ENCODE results near the gene FCRL3.
"Not testable (repeated sequence)": the region's sequence is repeated elsewhere in the genome, so short reads cannot be mapped to it uniquely, and the experiment has no call there.

The FCRL3 gene

DNA sequence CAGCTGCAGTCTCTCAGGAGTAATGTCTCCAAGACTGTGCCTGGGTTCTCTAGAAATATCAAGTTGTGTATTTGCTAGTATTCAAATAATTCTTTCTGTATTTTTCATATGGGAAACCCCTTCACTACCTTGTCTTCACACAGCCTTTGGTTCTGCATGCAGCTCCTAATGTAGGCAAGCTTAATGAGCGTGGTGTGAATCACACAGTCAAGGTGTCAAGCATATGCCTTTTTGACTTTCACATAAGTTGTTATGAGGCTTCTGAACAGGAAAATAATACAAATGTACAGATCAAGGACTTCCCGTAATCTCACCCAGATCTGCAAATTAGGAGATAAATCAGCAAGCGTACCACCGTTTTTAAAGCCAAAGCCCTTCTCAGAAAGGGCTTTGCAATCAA, at the start of gene FCRL3:
Gene FCRL3 (minus strand): TSS at position 38 of the 400 bp plus-strand sequence. CDS start 280 bp downstream, outside the sequence.
- DNase-seq: no peak

GRCh38 chr1:157748262-157748817, 47.8 kb upstream of the FCRL3 start:
- DNase-seq: no peak

DNA sequence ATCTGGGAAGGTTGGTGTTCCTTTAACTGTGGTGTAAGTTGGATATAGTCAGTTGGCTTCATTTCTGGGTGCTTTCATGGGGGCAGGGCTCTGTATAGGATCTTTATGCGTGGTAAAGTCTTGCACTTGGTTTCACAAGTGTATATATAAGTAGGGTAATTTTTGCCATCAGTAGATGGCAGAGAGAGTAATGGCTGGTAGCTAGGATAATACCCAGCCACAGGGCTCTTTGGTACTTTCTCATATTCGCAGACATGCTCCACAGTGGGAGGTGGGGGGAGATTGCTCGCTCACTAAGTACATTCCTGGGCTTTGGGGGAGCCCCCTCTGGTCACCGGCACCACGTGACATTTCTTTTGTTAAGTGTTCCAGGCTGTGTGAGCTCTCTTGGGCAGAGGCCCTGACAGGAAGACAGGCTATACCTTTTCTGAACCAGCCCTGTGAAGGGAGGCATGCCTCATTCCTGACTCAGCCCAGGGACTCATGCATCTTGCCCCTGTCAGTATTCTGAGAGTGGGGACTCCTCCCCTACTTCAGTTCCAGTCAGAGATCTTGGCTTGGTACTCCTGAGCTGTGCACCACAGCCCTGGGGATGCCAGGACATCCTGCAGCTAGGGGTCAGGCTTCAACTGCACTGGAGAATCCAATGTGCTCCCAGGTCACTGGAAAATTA, 38.8 kb upstream of the FCRL3 start:
- no peak for DNase-seq

GRCh38 chr1:157735991-157736390, 35.4 kb upstream of the FCRL3 start:
- DNase-seq: not testable (repeated sequence)

GRCh38 chr1:157734321-157734720, 33.8 kb upstream of the FCRL3 start:
- DNase-seq: no peak

GRCh38 chr1:157732755-157733154, 32.2 kb upstream of the FCRL3 start:
- no peak for DNase-seq

GRCh38 chr1:157725221-157725577, 24.6 kb upstream of the FCRL3 start:
- DNase-seq: no peak

- DNase-seq: no peak
Observed at GRCh38 chr1:157724537-157725220, 24.1 kb upstream of the FCRL3 start.

GRCh38 chr1:157723157-157723556, 22.6 kb upstream of the FCRL3 start:
- no peak for DNase-seq

- no peak for DNase-seq
Observed at GRCh38 chr1:157721985-157722384, 21.4 kb upstream of the FCRL3 start.

GRCh38 chr1:157715736-157716135, 15.2 kb upstream of the FCRL3 start:
- DNase-seq: no peak

GRCh38 chr1:157711802-157712201, 11.2 kb upstream of the FCRL3 start:
- DNase-seq: no peak

DNA sequence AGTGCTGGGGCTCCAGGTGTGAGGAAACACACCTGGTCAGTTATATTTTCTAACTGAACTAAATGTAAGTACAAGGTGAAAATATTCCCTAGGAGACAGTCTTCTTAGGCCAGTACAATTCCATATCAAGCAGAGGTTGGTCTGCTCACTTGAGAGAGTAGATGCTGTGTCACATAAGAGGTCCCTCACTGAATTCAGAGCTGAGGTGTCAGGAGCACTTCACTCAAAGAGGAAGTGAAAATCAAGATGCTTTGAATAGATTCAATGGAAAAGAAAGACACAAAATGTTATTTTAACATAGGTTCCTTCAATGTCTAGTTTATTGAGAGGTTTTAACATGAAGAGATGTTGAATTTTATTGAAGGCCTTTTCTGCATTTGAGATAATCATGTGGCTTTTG, 4.3 kb upstream of the FCRL3 start:
- no peak for DNase-seq

GRCh38 chr1:157703981-157704380, 3.4 kb upstream of the FCRL3 start:
- no peak for DNase-seq

DNA sequence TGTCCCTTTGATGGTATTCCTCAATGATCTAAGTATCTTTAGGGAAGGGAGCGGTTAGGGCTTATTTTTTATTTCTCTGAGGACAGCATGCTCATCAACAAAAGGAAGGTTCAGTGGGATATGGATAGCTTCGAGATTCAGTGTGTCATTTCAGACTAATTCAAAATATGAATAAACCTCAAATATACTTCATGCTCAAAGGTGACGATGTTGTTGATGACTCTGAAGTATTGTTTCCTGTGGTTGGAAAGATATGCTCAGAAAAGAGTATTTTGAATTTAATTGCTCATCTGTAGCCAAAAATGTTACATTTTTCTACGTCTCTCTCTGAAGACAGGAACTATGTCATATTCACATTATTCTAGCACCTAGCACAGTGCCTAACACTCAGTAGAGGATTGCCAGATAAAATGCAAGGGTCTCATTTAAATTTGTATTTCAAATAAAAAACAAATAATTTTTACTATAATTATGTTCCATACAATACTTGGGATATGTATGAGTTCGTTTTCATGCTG, 1.8 kb upstream of the FCRL3 start:
- DNase-seq: no peak

GRCh38 chr1:157700305-157700704, 264 bp downstream of the FCRL3 start:
- no peak for DNase-seq

DNA sequence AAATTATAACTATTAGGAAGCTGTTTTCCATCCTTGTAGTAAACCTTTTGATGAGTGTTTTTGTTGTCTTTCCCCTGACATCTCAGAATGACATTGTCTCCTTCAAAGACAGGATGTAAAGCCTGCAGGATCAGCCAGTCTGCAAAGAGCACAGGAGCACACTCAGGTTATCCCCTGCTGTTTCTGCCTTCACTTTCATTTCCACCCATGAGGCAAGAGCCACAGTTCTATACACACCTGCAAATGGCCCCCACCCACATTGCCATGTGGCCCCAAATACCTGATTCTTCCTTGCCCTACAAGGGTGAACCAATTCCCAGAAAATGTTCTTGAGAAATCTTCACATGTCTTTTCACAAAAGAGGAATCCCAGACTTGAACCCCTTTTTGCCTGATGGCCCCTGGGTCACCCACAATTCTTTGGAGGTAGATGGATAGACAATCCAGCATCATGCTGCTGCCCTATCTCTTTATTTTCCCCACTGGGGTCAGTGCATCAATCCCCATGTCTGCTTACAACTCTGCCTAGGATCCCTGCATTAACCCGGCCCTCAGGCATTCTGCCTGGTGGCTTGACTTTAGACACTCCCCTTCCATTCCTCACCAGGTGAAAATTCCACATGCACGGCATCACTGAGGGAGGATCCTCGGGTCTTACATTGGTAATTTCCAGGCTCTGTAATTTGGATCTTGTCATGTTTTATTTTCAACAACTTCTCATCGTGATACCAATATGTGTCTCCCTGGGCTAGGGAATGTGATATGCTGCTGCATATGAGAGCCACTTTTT, 2.6 kb downstream of the FCRL3 start:
- no peak for DNase-seq

GRCh38 chr1:157696966-157697628, 3.5 kb downstream of the FCRL3 start:
- DNase-seq: no peak

GRCh38 chr1:157695417-157695816, 5.2 kb downstream of the FCRL3 start:
- no peak for DNase-seq

GRCh38 chr1:157691285-157691920, 9.2 kb downstream of the FCRL3 start:
- DNase-seq: no peak

- no peak for DNase-seq
Observed at GRCh38 chr1:157682710-157683437, 17.7 kb downstream of the FCRL3 start.

DNA sequence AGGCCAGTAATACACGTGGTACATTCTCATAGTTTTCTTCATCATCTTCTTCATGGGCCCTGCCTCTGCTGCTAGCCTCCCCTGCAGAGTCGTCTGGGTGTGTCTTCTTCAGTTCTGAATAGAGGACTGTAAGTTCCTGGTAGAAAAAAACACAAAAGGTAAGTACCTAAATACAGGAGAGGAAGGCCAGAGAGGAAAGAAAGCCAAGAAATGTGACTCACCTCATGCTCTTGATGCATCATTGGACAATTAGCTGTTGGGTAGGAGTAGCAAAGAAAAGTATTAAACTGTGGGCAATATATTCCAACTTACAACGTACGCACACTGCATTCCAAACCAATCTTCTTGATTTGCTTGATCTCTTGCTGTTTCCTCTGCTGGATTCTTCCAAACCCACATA, 21.8 kb downstream of the FCRL3 start:
- DNase-seq: no peak
